ENCODE data around the gene SPC24.
A peak's percentile ranks its signal among the peaks of the same experiment; 100 is the strongest.

The SPC24 gene

DNA sequence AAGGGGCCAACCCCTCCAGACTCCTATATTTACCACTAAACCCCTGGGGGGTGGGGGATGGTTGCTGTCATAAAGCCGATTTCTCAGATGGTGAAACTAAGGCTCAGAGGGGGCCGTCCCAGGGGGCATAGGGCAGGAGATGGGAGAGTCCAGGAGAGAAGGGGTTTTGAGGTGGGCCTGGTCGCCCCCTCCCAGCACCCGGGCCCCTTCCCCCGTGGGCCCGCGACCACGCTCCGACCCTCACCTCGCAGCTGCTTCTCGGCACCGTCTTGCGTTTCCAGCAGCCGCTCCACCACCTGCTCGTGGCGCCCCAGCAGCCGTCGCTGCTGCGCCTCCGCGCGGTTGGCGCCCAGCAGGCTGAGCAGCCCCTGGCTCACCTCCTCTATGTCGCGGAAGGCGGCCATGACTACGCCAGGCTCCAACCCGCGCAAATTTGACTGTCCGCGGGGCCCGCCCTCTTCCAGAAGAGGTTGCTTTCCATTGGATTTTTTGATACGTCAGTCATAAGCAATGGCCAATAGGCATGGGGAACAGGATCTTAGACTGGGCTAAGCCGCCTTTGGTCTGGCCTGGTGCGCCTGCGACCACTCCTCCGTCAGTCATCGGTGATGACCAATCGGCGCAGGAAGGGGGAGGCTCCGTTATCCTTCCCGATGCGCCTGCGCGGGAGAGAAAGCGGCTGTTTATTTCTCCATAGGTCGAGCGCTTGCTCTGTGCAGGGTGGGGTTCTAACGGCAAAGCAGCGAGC is at the start of gene SPC24:
SPC24 (minus strand) TSS at position 410 of the 748 bp plus-strand sequence; CDS start at position 404, 6 bp downstream.
- DNase-seq = peak; percentile 97 to 99 (median 98)

- no peak for DNase-seq
Observed at GRCh38 chr19:11204943-11205349, 49.4 kb upstream of the SPC24 start.

DNA sequence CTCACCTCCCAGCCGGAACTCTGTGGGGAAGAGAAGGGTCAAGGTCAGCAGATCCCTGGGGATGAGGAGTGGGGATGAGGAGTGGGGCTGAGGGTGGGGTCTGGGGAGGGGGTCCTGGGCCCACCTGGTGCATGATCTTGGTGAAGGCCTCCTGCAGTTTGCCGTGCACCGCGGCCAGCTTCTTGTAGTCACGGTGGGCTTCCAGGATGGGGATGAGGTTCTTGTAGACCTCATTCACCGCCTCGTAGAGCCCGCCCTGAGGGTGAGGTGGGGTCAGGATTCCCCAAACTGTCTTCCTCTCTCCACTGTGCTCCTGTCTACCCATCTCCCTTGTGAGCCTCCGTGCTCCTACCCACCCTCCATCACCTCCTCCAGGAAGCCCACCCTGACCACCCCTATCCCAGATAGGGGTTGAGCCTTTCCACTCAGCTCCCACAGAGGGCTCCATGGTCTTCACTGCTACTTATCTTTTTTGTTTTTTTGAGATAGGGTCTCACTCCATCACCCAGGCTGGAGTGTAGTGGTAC is 48.6 kb upstream of the SPC24 start:
- DNase-seq = no peak

DNA sequence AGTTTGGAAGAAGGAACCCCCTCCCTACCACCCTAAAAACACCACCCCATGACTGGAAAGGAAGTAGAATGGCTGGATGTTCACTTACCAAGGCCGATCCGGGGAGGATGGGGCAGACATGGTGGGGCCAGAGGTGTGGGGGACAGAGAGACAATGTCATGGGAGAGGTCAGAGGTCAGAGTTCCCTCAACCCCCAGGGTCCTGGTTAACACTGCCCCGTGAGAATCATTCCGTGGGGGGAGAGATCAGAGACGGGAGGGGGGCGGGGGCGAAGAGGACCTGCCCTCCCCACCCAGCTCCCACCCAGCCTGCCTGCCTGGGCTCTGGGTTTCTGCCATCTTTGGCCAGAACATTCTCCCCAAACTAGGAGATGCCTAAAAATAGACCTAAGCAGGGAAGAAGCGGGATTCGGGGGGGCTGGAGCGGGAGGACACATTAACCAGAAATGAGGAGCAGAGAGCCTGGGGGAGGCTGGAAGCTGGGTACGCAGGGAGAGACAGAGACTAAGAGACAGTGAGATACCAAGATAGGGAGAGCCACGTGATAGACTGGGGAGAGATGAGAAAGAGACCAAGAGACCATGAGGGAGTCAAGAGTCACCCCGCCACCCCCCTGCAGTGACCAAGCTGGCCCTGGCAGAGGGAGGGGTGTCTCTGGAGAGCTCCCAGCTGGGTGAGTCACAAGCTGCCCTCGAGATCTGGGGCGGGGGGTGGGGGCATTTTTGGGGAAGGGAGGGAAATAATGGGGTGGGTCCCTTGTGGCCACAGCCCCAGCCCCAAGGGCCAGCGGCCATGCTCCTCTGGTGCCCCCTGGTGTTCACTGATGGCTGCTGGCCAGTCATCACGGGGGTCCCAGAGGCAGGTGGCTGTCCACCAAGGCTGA is 47.9 kb upstream of the SPC24 start:
- DNase-seq = peak; percentile 71 to 87 (median 85)

- no peak for DNase-seq
Observed at GRCh38 chr19:11202488-11203193, 47.1 kb upstream of the SPC24 start.

GRCh38 chr19:11201791-11202190 is 46.2 kb upstream of the SPC24 start:
- no peak for DNase-seq

DNA sequence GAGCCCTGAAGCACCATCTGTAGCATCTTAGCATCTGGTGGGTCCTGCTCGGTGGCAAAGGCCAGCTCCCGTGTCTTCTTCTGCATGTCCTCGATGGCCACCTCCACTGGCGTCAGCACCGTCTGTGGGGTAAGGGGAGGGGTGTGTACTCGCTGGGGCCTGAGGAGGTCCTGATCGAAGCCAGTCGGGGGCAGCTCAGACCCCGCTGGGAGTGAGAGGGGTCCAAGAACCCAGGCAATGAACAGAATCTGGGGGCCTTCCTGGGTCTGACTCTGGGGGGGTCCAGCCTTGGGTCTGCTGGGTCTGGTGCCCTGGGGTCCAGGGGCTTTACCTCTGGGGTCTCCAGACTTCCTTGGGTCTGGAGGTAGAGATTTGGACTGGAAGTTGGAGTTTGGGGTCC is 45.3 kb upstream of the SPC24 start:
- no peak for DNase-seq

DNA sequence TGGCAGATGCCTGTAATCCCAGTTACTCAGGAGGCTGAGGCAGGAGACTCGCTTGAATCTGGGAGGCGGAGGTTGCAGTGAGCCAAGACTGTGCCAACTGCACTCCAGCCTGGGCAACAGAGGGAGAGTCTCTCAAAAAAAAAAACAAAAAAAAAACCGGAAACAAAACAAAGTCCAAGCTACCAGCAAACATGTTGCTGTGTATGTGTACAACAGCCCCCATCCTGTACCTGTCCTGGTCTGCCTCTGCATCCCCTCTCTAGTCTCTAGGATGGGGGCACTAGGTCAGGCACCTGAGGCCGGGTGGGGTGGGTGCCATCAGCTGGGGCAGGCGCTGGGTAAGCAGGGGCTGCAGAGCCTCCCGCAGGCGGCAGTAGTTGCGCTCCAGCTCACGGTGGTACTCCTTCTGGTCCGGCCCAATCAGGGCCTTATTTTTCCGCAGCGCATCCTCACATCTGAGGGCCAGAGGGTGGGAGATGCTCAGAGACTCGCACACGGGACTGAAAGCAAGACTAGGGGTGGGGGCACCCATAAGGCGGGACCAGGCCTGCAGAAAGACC is 44.5 kb upstream of the SPC24 start:
- no peak for DNase-seq

DNA sequence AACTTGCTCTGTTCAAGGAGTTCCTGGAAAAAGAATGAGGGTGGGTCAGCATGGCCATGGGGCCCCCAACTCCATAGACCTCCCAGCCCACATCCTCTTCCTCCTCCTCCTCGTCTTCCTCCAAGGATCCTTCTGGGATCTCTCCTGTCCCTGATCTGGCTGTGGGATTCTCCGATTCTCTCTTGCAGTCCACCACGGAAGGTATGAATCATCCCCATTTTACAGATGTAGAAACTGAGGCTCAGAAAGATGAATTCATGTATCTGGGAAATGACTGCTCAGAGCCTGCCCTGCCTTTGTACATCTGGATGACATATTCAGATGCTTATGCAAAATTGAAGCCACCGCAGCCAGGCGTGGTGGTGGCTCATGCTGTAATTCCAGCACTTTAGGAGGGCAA is 43.9 kb upstream of the SPC24 start:
- no peak for DNase-seq

DNA sequence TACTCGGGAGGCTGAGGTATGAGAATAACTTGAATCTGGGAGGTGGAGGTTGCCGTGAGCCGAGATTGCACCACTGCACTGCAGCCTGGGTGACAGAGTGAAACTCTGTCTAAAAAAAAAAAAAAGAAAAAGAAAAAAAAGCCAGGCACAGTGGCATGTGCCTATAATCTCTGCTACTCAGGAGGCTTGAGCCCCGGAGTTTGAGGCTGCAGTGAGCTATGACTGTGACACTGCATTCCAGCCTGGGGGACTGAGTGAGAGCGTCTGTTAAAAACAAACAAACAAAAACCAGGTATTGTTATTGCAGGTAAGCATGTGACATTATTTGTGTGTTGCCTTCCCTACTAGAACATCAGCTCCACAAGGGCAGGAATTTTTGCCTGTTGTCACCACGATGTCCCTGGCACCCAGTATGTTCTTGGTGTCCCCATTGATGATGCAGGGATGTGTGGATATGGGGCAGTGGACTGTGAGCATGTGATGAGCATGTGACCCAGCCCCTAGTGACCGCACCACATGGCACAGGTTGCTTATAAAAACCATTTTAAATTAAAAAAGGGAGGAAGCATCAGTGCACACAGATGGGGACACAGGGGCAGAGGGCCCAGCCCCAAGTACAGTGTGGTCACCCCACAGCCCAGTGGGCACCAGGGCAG is 43.3 kb upstream of the SPC24 start:
- no peak for DNase-seq

DNA sequence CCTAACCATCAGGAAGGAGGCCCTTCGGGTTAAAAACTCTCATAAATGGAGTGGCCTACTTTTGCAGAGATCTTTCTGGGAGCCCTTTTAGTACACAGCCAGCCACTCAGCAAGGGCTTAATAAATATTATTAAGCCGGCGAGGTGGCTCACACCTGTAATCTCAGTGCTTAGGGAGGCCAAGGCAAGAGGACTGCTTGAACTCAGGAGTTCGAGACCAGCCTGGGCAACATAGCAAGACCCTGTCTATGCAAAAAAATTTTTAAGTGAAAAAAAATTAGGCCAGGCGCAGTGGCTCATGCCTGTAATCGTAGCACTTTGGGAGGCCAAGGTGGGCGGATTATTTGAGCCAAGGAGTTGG is 42.6 kb upstream of the SPC24 start:
- no peak for DNase-seq

- DNase-seq = peak; percentile 73 to 95 (median 88)
Observed at GRCh38 chr19:11197291-11198174, 42.0 kb upstream of the SPC24 start, which contains the start of gene KANK2. Gene KANK2, minus strand, starts transcription at chr19:11197545. Its CDS starts 3,034 bp downstream, at chr19:11194511.

DNA sequence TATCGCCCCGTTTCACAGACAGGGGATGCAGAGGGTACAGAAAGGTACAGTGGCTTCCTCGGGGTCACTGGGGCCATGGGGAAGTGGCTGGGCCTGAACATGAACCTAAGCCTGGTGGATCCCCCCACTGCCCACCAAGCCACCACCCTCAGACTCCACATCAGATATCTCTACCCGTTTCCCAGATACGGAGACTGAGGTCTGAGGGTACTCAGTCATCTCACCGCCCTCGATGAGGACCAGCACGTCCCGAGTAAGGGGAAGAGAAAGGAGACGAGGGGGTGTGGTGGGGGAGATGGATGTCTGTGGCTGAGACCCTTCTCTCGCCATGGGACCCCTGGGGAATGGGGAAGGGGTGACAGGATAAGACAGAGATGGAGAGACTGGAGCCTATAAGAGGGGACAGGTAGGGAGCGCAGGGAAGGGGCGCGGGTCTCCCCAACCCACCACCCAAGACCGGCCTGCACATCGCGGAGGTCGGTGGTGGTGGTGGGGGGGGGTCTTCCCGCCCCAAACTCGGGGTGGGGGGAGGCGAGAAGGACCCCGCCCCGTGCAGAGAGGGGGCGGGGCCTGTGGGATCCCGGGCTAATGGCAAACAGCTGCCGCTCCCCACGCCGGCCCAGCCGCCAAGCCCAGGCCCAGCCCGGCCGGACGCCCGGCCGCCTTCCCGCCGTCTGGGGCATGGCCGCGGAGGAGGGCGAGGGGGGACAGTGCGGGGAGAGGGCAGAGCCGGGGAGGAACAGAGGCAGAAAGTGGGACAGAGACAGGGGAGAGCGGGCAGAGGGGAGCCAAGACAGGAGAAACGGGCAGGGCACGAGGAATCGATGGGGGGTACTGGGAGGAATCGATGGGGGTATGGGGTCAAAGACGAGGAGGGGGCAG is 41.1 kb upstream of the SPC24 start:
- DNase-seq = peak in 2 of 3 donors; percentile 13 to 50

DNA sequence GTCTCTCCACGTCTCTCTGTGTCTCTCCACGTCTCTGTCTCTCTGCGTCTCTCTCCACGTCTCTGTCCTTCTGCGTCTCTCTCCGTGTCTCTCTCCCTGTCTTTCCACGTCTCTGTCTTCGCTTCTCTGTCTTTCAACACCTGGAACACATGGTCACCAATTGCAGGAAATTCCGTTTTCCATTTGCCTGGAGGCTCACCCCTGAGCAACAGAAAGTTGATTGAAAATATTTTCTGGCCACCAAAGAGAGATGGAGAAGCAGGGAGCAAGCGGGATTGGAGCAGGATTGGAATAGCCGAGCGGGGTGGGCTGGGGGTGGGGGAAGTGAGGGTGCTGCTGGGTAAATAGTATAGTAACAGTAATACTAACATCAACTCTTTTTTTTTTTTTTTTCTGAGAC is 40.1 kb upstream of the SPC24 start:
- no peak for DNase-seq

DNA sequence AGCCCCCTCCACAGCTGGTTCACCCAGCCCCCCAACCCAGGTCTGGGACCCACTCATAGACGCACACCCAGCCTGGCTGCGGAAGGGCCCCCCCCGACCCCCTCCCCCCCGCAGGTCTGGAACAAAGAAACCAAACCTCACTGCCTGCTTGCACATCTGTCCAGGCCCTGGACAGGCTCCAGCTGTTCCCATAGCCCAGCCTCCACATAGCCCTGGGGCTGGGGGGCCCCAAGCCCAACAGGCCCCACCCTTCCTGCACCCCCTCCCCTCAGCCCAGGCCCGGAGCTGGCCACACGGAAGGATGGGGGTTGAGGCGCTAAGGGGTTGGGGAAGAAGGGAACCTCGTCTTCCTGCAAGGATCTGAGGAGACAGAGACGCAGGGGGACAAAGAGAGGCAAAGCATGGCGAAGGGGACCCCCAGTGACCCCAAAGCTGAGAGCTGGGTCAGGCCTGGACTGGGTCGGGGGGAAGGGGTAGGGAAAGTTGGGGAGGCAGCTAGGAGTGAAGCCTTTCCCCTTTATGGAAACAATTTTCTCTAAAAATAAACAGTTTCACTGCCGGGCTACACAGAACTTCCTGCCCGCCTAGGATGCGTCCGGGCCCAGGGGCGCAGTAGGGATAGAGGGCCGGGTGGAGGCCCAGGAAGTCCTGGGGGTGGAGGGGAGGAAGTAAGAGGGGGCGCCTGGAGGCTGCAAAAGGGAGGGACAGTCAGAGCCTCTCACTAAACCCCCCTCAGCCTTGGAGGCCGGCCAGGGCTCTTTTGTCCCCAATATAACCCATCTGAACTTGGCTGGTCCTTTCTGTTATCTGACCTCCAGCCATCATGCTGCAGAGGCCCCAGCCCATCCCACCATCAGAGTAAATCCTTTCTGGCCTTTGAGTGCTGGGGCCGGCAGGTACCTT is 39.3 kb upstream of the SPC24 start:
- DNase-seq = peak in 2 of 3 donors; percentile 11 to 37

GRCh38 chr19:11194173-11194572 is 38.6 kb upstream of the SPC24 start:
- no peak for DNase-seq

GRCh38 chr19:11192957-11193939 is 37.7 kb upstream of the SPC24 start:
- DNase-seq = no peak

- no peak for DNase-seq
Observed at GRCh38 chr19:11191934-11192333, 36.4 kb upstream of the SPC24 start.
